LNCaP clone FGC (cell line): Measurements from ENCODE around the gene DYRK1B.

ENCODE experiments used
- DNase-seq: peaks from one replicate; pipeline ENCODE4 v3.0.0-alpha.2; 2011; ENCODE audit warnings: low read depth
- H3K4me3 ChIP-seq: 2 replicates; pipeline ENCODE4 v1.5.1; 2011; ENCODE audit warnings: mild to moderate bottlenecking, low read depth, low read length, control low read depth
- CTCF ChIP-seq: IDR thresholded peaks from 2 replicates; pipeline ENCODE4 v1.5.1; 2012; ENCODE audit warnings: mild to moderate bottlenecking; ENCODE audit not compliant: control insufficient read depth, insufficient read depth; ENCODE audit errors: extremely low read depth

Gene DYRK1B

GRCh38 chr19:39829702-39830275 is 4.2 kb downstream of the DYRK1B start:
- DNase-seq: no peak
- no peak overlapping the region for H3K4me3 ChIP-seq
- no peak for TF ChIP-seq CTCF

GRCh38 chr19:39828654-39829032 is 5.3 kb downstream of the DYRK1B start:
- DNase-seq: no peak
- no peak for TF ChIP-seq CTCF
- H3K4me3 ChIP-seq: no peak overlapping the region

GRCh38 chr19:39828015-39828653 is 5.8 kb downstream of the DYRK1B start:
- DNase-seq: no peak
- TF ChIP-seq CTCF: no peak
- no peak overlapping the region for H3K4me3 ChIP-seq

GRCh38 chr19:39827216-39827615 is 6.7 kb downstream of the DYRK1B start:
- H3K4me3 ChIP-seq: no peak overlapping the region
- DNase-seq: no peak
- TF ChIP-seq CTCF: no peak

GRCh38 chr19:39826311-39826945 is 7.5 kb downstream of the DYRK1B start:
- no peak overlapping the region for H3K4me3 ChIP-seq
- DNase-seq: no peak
- TF ChIP-seq CTCF: no peak

GRCh38 chr19:39825531-39826076 is 8.4 kb downstream of the DYRK1B start:
- no peak overlapping the region for H3K4me3 ChIP-seq
- no peak for DNase-seq
- TF ChIP-seq CTCF: no peak
